ENCODE measurements around the gene PHACTR1.

- TF ChIP-seq EZH2 (IDR thresholded peaks at IDR 0.05) = no peak
- no peak for TF ChIP-seq POLR2AphosphoS5 (IDR thresholded peaks at IDR 0.05; ENCODE audit: borderline replicate concordance, low read depth, low read length)
- no peak for TF ChIP-seq FOXP2 (optimal IDR thresholded peaks at IDR 0.05; ENCODE audit: control extremely low read depth, extremely low read length, insufficient read depth)
These were observed 88.5 kb downstream of the PHACTR1 start for GRCh38 chr6:12804952-12805645.

Data from SK-N-MC (cell line).